Occipital lobe (tissue), 2 donors: Measurements from ENCODE around the gene FGF21. TPM values are rescaled to one million over a fixed set of nuclear protein-coding genes. Genes with fewer than 3 reads are reported as not detected.
A peak's percentile ranks its signal among the peaks of the same experiment; 100 is the strongest.

ENCODE experiments used
- DNase-seq: peaks from one replicate; lab custom pipeline; 2025; lab: John Stamatoyannopoulos, UW
- total RNA-seq: library from RNA; depleted of rRNA; stranded (reverse); fragments of >200 nt; gene quantifications from one replicate; pipeline ENCODE4 v1.2.3, GENCODE V29; 2014

Gene FGF21
- total RNA-seq, 1 donor from 2014 or later: not detected

GRCh38 chr19:48728911-48729664 lies 26.2 kb upstream of the FGF21 start:
- no peak for DNase-seq

GRCh38 chr19:48731452-48731851 lies 23.9 kb upstream of the FGF21 start:
- DNase-seq: no peak

DNA sequence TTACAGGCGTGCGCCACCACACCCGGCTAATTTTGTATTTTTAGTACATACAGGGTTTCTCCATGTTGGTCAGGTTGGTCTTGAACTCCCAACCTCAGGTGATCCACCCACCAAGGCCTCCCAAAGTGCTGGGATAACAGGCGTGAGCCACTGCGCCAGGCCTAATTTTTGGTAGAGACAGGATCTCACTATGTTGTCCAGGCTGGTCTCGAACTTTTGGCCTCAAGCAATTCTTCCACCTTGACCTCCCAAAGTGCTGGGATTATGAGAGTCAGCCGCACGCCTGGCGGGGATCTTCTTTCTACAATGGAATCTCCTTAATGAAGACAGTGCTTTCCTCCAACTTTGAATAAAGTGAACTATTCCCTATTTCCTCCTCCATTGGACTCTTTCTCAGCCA lies 20.7 kb upstream of the FGF21 start:
- no peak for DNase-seq

DNA sequence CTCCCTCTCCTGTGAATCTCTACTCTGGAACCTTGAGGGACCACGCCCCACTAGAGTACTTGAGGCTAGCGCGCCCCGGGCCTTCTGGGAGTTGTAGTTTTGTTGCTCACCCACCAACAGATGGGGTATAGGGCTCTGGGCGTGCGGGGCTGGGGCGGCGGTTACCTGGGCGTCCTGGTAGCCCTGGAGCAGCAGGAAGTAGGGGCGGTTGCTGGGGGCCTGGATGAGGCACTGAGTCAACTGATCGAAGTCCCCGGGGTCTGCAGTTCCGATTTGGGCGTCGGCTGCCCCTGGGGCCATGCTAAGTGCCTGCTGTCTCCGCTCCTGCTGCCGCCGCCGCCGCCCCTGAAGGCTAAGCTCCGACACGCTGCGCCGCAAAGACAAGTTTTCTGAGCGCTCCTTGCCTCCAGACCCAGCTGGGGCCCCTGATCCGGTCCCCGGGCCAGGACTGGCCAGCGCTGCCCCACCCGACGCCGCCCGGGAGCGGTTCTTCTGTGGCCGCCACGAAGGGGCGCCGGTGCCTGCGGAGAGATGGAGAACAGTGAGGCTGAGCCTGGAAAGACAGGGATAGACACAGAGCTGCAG lies 20.2 kb upstream of the FGF21 start:
- DNase-seq: no peak

DNA sequence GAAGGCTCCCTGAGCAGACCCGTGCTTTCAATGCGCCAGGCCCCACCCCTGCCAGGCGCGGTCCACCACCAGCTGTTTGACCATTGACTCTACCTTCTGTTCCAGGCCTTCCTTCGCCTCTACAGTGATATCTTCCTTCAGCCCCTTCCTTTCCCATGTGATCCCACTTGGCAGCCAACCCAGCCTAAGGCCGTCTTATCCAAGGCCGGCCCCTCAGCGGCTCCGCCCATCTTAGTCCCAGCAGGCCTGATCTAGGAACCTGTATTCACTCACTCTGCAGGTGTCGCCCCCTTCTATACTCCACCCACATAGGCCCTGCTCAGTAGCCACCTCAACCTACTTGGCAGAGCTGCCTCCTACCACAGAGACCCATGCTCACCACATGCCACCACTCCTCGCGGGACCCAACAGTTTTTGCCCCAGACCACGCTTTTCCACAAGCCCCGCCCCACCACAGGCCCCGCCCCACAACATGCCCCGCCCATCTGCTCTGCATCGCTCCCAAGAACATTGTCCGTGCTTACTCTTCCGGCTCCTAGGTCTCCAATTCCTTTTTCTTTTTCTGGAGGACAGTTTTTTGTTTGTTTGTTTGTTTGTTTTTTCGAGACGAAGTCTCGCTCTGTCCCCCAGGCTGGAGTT lies 17.8 kb upstream of the FGF21 start:
- no peak for DNase-seq

- peak; percentile 82 for DNase-seq
These were observed 16.5 kb upstream of the FGF21 start for GRCh38 chr19:48738557-48739403.

DNA sequence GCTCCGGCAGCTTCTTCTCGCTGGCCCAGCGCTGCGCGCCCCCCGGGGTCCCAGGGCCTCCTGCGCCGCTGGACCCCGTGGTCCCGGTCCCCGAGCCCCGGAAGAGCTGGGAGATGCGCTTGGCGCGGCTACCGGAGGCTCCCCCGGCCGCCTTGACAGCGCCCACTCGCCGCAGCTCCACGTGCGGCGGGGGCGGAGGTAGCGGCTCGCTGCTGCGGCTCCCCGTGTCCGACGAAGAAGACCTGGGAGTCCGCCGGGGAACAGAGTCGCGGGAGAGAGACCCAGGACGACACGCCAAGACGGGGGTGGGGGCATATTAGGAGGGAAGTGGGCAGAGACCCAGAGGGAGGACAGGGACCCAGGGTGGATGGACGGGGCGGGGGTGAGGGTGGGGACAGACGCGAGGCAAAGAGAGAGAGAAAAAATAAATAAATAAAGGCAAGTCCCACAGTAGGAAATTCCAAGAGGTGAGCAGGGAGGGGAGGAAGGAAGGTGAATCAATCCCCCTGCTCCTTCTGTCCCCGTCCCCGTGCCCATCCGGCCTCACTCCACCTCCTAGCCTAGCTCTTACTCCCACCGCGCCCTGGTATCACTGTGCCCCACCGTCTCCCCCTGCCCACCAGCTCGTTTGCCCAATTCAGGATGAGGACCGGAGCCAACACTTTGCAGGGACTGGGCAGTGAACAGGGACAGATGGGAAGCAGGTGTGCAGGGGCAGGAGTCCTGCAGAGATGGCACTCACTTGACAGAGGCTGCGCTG lies 15.7 kb upstream of the FGF21 start:
- no peak for DNase-seq

GRCh38 chr19:48740164-48740972 lies 15.0 kb upstream of the FGF21 start, which contains the start of gene RASIP1:
Gene RASIP1, minus strand, starts transcription at chr19:48740610. Its CDS starts 328 bp downstream, at chr19:48740282.
- no peak for DNase-seq

GRCh38 chr19:48741129-48741999 lies 14.0 kb upstream of the FGF21 start:
- no peak for DNase-seq

GRCh38 chr19:48742096-48742495 lies 13.2 kb upstream of the FGF21 start:
- DNase-seq: no peak

- peak; percentile 49 for DNase-seq
These were observed 9.9 kb upstream of the FGF21 start for GRCh38 chr19:48745208-48745995.

GRCh38 chr19:48746110-48746509 lies 9.2 kb upstream of the FGF21 start:
- no peak for DNase-seq

GRCh38 chr19:48746738-48747575 lies 8.4 kb upstream of the FGF21 start, which contains the start of gene IZUMO1:
Gene IZUMO1, minus strand, starts transcription at chr19:48746909. Its CDS starts 1,050 bp downstream, at chr19:48745859.
- DNase-seq: peak; percentile 82

DNA sequence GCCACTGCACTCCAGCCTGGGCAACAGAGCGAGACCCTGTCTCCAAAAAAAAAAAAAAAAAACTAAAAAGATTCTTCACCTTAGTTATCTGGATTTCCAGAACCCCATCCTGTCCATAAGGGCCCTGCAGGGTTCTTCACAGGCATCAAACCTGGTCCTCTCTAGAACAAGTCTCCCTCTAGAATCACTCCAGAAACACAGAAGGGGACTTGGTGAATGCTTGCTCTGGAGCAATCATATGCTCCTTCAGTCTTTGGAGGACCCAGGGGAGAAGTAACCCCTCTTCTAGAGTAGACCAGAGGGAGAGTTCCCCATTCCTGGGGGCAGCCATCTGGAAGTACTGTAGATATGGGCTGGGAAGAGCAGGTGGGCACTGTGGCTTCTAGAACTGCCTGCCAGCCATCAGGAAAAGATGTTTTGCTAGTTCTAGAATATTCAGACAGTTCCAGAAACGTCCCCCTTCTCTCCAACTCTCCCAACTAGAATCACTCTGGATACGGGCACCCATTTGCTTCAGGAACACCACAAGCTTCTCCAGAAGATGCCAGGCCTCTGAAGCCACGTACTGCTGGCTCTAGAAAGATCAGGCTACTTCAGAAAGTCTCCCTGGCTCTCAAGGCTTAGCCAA lies 5.6 kb upstream of the FGF21 start:
- DNase-seq: no peak

DNA sequence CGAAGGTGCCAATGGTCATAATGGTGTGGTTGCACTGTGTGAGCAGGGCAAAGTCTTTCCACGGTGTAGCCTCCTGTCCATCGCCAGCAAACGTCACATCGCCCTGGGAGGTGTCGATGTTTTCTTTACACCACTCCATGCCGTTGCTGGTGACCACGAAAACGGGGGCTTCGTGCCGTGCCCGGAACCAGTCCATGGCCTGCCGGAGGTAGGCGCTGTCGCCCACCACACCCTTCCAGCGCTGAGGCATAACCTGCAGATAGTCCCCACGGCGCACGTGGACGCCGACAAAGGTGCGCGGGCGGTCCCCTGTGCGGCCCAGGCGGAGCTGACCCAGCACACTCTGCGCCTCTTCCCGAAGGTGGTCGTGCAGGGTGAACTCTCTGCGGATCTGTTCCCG lies 5.0 kb upstream of the FGF21 start:
- DNase-seq: no peak

GRCh38 chr19:48750771-48751504 lies 4.4 kb upstream of the FGF21 start:
- DNase-seq: no peak
